Fibroblast of skin of back (primary cell): ENCODE data around the gene FBXO41.

Source experiments
- DNase-seq: peaks from one replicate; pipeline ENCODE4 v3.0.0-alpha.2; 2013

The FBXO41 gene

GRCh38 chr2:73290049-73290839 is 6.0 kb upstream of the FBXO41 start:
- no peak for DNase-seq

- no peak for DNase-seq
Observed at GRCh38 chr2:73289304-73289703, 5.0 kb upstream of the FBXO41 start.

DNA sequence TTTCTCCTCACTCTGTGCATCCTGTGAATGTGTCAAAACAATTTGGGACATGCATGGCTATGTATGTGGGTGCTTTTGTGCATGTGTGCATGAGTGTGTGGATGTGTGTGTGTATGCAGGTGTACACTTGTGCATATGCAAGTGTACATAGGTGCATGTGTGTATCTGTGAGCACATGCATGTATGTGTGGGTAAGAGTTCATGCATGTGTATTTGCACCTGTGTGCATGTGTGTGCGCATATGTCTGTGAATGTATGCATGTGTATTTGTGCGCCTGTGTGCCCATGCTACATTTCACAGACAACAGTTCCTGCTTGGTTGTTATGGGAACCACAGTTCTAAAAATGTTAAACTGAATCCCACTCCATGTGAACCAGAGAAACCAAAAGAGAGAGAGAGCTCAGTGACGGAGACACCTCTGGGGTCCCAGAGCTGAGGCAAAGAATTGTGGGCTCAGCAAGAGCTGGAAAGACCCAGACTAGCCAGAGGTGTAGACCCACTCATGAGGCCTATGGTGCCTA is 1.9 kb upstream of the FBXO41 start:
- DNase-seq = no peak

GRCh38 chr2:73285159-73285739 is 971 bp upstream of the FBXO41 start:
- no peak for DNase-seq

DNA sequence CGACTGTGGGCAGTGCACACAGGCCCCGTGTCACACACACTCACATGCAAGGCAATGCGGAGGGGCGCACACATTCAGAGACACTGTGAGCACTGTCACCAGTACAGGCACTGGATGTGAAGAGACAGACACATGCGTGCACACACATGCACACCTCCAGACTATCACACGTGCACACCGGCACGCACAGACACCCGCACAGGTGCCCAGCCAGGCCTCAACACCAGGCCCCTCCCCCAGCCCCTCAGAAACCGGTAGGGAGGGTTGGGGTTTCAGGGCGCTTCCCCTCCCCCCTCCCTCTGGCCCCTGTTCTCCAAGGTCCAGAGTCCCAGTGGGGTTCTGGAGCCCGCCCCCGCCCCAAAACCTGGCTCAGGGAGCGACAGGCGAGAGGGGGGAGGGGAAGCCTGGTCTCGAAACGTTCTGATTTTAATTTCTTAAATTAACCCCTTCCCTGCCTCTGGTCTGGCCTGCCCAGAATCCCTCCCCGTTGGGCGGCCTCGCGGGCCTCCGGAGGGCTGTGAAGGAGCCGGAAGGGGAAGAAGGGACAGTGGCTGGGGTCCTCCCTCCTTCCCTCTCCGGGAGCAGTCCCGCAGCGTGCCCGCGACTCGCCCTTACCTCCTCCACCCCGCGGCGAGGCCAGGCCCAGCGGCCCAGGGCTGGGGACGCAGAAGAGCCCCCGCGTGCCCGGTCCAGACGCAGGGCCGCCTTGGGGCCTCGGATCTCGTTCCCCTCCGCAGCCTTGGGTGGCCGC is 558 bp downstream of the FBXO41 start:
- no peak for DNase-seq

- DNase-seq = no peak
Observed at GRCh38 chr2:73282924-73283544, 1.2 kb downstream of the FBXO41 start.

DNA sequence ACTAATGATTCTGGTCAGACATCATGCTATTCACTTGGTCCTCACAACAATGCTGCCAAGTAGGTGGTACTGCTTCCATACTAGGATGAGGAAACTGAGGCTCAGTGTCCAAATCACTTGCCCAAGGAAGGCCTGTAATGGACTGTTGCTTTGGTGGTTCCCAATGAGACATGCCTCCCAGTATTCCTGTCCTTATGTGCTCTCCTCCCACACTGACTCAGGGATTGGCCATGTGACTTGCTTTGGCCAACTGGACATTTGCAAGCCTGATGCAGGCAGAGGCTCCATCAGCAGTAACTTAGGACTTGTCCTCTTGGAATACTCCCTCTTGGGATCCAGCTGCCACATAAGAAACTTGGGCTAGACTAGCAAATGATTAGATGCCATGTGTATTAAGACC is 3.0 kb downstream of the FBXO41 start:
- DNase-seq = no peak

DNA sequence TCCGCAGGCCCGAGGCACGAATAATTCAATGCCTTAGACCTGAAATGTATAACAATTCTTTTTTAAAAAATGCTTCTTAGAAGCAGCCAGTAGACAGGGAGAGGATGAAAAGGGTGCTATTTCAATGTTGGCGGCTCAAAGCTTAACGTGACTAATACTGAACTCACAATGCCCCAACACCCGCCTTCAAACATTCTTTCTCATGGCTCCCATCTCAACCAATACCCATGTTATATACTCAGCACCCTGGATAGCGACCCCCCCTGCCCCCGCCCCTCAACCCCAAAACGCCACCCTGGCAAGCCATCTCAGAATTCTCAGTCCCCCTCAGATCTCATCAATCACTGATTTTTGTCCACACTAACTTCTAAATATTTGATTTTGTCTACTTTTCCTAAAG is 4.4 kb downstream of the FBXO41 start:
- no peak for DNase-seq

DNA sequence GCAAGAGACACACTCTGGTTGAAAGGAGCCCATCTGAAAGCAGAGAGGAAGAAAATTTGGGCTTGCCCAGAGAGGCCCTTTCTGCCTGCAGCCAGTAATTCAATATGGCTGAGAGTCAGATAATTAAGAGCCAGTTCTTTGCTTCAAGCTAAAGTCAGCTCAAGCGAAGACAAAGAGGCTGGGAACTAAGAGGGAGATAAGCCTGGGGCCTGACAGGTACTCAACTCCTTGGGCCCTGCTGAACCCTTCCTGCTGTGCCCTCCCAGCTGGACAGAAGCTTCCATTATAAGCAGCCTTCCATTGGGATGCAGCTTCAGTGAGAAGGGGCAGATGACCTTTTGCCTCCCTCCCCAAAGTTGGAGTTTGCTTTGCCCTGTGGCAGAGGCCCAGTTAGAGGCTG is 12.0 kb downstream of the FBXO41 start:
- DNase-seq = no peak

- no peak for DNase-seq
Observed at GRCh38 chr2:73269686-73270465, 14.4 kb downstream of the FBXO41 start.

DNA sequence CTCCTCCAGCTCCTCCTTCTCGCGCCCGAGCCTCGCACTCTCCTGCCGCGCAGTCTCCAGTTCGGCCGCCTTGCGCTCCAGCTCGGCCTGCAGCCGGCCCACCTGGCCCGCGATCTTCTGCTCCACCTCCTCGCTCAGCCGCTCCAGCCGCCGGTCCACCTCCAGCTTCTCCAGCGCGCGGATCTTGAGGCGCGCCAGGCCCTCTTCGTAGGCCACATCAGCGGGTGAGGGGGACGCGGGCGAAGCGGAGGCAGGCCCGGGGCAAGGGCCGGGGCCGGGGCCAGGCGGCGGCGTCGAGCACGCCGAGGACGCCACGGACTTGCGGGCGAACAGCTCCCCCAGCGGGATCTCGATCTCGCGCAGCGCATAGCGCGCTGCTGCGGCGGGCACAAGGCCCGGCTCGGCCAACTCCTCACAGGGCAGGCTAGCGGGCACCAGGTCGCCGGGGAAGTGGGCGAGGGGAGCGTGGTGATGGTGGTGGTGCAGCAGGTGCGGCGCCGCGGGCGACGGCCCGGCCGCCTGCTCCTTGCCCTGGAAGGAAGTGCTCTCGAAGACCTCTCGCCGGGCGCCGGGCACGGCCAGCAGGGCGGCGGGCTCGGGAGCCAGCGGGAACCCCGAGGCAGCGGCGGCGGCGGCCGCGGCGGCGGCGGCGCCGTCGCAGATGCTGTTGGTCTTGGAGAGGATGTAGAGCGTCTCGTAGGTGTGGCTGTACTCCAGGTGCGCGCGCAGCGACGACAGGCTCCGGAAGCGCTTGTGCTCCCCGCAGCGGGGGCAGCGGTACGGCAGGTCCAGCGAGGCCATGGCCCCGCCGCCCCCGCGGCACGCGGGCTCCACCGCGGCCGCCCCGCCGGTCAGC is 15.2 kb downstream of the FBXO41 start:
- DNase-seq = no peak

DNA sequence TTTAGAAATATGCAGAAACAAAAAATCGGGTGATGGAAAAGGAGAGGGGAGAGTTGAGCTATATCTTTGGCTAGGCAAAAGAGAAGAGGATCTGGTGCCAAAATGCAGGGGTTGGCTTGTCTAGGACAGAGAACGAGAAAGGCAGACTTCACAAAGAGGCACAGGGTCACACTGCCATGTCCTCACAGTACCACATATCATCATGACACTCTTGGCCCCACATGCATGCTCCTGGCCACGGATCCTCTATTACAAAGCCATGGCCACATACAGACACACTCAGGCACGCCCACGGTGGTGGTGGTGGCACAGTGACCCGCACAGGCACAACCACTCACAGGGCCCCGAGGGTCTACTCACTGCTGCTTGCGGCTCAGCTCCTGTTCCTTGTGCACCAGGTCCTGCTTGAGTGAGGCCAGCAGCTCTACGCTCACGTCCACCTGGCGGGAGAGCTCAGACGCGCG is 15.9 kb downstream of the FBXO41 start:
- DNase-seq = no peak

GRCh38 chr2:73267008-73267407 is 17.3 kb downstream of the FBXO41 start:
- DNase-seq = no peak

DNA sequence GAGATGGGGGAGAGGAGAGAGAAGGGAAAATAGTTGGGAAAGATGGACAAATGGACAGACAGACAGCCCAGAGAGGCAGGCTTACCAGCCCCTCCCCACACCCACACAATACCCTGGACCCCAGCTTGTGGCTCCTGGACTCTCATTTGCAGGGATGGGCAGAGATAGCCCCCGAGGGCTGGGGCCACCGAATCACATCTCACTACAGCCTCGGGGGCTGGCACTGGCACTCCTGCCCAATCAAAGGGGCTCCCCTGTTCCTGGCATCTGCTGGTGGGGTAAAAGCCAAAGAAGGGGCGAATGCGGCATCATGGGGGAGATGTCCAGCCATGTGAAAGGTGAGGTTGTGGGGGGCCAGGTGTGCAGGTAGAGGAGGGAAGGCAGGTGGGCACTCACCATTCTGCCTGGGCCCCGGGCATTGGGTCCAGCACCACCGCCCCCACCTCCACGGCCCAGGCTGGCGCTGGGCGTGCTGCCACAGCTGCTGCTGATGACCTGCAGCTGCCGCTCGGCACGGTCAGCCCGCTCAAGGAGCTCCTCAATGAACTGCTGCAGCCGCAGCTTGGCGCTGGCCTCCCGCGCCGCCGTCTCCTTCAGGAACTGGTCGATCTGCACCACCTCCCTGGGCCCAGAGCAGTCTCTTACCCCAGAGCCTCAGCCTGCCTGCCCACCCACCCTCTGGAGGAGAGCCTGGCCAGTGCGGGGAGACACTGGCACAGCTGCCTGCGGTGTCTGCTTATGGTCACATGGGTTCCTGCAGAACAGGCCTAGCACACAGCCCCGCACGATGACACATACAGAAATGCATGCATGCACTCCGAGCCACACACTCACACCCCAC is 18.0 kb downstream of the FBXO41 start:
- no peak for DNase-seq

DNA sequence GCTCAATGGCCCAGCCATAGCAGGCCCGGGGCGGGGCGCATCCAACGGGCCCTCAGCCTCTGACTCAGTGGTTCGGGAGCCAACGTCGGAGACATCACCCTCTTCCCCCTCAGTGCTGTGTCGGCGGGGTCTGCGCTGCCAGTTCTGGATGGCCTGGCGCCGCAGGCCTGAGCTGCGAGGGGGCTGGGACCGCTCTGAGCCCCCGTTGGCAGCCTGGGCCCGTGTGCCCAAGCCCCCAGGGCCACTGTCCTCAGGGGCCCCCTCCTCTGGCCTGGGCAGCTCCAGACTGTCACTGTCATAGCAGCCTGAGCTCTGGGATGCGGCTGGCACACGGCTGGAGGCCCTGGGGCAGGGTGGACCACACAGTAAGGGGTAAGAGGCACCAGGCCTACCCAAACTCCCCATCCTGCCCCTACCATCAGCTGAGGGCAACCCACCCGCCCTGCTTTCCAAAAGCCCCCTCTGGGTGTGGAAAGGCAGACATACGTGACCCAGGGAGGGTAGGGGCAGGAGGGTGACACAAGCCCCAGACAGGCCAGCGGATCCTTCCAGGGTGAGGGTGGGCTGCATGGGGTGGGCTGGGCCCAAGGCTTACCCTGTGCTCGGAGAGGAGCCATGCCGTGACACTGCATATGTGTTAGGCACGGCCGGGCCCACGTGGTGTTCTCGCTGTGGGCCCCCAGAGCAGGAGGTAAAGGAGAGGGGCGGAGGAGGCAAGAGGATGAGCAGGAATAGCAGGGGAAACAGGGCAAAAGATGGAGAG is 18.8 kb downstream of the FBXO41 start:
- DNase-seq = no peak

- DNase-seq = no peak
Observed at GRCh38 chr2:73264783-73265182, 19.5 kb downstream of the FBXO41 start.

DNA sequence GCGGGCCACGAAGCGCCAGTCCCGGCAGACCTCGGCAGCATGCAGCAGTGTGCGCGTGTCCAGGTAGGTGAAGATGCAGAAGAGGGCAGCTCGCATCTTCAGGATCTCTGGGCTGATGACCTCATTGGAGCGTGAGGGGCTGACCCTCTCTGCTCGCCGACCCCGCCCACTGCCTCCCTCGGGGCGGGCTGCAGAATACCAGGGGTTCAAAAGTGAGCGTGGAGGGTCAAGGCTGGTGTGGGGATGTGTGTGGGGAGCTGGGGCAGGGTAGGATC is 20.0 kb downstream of the FBXO41 start:
- DNase-seq = no peak

DNA sequence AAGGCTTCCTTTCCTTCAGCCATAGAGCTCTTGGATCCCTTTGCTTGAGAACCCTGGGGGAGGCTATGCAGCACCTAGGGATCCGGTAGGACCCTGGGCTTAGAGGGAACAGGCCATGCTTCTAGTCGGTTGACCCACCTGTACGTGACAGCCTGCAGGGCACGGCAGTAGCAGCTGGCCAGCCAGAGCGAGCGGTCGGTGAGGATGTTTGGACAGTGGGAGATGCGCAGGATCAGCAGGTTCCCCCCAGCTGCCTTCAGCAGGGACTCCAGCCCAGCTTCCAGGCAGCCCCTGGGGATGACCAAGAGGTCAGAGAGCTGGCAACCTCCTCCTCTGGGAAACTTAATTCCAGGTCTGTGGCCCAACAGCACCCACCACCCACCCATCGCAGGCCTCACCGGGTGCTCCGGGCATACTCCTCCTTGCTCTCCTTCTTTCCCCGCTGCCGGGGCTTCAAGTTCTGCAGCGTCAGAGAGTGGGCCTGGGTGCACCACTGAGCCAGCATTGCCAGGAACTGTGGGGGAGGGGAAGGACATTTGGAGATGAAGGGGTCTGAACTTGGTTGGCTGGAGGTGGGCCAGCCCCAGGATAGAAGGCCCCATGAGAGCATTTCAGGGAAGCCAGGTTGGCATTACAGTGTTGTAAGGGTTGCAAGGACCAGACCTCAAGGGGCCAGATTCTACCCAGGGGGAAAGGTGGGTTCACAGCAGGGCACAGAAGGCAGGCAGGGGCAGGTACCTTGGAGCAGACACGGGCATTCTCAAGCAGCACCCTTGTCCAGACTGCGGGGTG is 20.5 kb downstream of the FBXO41 start:
- DNase-seq = no peak
